ENCODE results near the gene SSBP4.
A peak's percentile ranks its signal among the peaks of the same experiment; 100 is the strongest.

Gene SSBP4

GRCh38 chr19:18432275-18433014 is 13.2 kb downstream of the SSBP4 start:
- H3K4me1 ChIP-seq (ENCODE audit: control insufficient read depth, low read length) = peaks cover 68% of the 10 kb centered on the region
- H3K27ac ChIP-seq (ENCODE audit: low read depth, low read length) = peak overlapping the region; percentile 48
- no peaks in the 10 kb centered on the region for H3K9me3 ChIP-seq (ENCODE audit: control insufficient read depth, insufficient read depth, low read length)
- peak overlapping the region; percentile 65 for H3K4me3 ChIP-seq (ENCODE audit: low read length)
- TF ChIP-seq CTCF (IDR thresholded peaks at IDR 0.05; ENCODE audit: low read depth, low read length, poor library complexity, severe bottlenecking) (no peak), EZH2phosphoT487 (IDR thresholded peaks at IDR 0.05; ENCODE audit: borderline replicate concordance, low read length) (no peak)
- peaks cover 9% of the 10 kb centered on the region for H3F3A ChIP-seq (ENCODE audit: control insufficient read depth, insufficient read depth)
- no peaks in the 10 kb centered on the region for H3K9me2 ChIP-seq (replicated peaks; ENCODE audit: control insufficient read depth, low read length)
- H3K36me3 ChIP-seq (ENCODE audit: control insufficient read depth, low read length) = peaks cover 39% of the 10 kb centered on the region
- H3K79me2 ChIP-seq (ENCODE audit: control insufficient read depth, low read length) = peaks cover 17% of the 10 kb centered on the region
- H3K4me2 ChIP-seq (ENCODE audit: low read length) = peak overlapping the region; percentile 73
- H3K27me3 ChIP-seq (ENCODE audit: control insufficient read depth, low read length) = no peaks in the 10 kb centered on the region
- H4K20me1 ChIP-seq (ENCODE audit: control insufficient read depth, insufficient read depth, low read depth, low read length) = 0 out of 2 replicates have a peak, but pooled peaks cover 3% of the 10 kb centered on the region

GRCh38 chr19:18433015-18433691 is 14.0 kb downstream of the SSBP4 start:
- no peaks in the 10 kb centered on the region for H3K9me2 ChIP-seq (replicated peaks; ENCODE audit: control insufficient read depth, low read length)
- H3K36me3 ChIP-seq (ENCODE audit: control insufficient read depth, low read length) = peaks cover 36% of the 10 kb centered on the region
- peaks cover 15% of the 10 kb centered on the region for H3K79me2 ChIP-seq (ENCODE audit: control insufficient read depth, low read length)
- H3K4me2 ChIP-seq (ENCODE audit: low read length) = peak overlapping the region; percentile 73
- no peaks in the 10 kb centered on the region for H3K9me3 ChIP-seq (ENCODE audit: control insufficient read depth, insufficient read depth, low read length)
- H3K27ac ChIP-seq (ENCODE audit: low read depth, low read length) = peak overlapping the region; percentile 48
- 0 out of 2 replicates have a peak, but pooled peaks cover 3% of the 10 kb centered on the region for H4K20me1 ChIP-seq (ENCODE audit: control insufficient read depth, insufficient read depth, low read depth, low read length)
- H3K27me3 ChIP-seq (ENCODE audit: control insufficient read depth, low read length) = no peaks in the 10 kb centered on the region
- peaks cover 6% of the 10 kb centered on the region for H3F3A ChIP-seq (ENCODE audit: control insufficient read depth, insufficient read depth)
- peak overlapping the region; percentile 65 for H3K4me3 ChIP-seq (ENCODE audit: low read length)
- H3K4me1 ChIP-seq (ENCODE audit: control insufficient read depth, low read length) = peaks cover 65% of the 10 kb centered on the region
- no peak for TF ChIP-seq CTCF (IDR thresholded peaks at IDR 0.05; ENCODE audit: low read depth, low read length, poor library complexity, severe bottlenecking)
- TF ChIP-seq EZH2phosphoT487 (IDR thresholded peaks at IDR 0.05; ENCODE audit: borderline replicate concordance, low read length) = no peak

GRCh38 chr19:18433735-18434398 is 14.7 kb downstream of the SSBP4 start:
- 0 out of 2 replicates have a peak overlapping the region, but pooled peaks have one; percentile 5 for H3K4me3 ChIP-seq (ENCODE audit: low read length)
- peak overlapping the region; percentile 24; the same call in 1 of the 2 replicates for H3K4me2 ChIP-seq (ENCODE audit: low read length)
- no peaks in the 10 kb centered on the region for H3K9me2 ChIP-seq (replicated peaks; ENCODE audit: control insufficient read depth, low read length)

More at GRCh38 chr19:18433735-18434398, 14.7 kb downstream of the SSBP4 start:
- Histone ChIP-seq H3K79me2 (ENCODE audit: control insufficient read depth, low read length) (peaks cover 15% of the 10 kb centered on the region), H4K20me1 (ENCODE audit: control insufficient read depth, insufficient read depth, low read depth, low read length) (0 out of 2 replicates have a peak, but pooled peaks cover 3% of the 10 kb centered on the region), H3K9me3 (ENCODE audit: control insufficient read depth, insufficient read depth, low read length) (no peaks in the 10 kb centered on the region), H3K36me3 (ENCODE audit: control insufficient read depth, low read length) (peaks cover 34% of the 10 kb centered on the region), H3K27ac (ENCODE audit: low read depth, low read length) (no peak overlapping the region), H3K4me1 (ENCODE audit: control insufficient read depth, low read length) (peaks cover 59% of the 10 kb centered on the region), H3K27me3 (ENCODE audit: control insufficient read depth, low read length) (no peaks in the 10 kb centered on the region), H3F3A (ENCODE audit: control insufficient read depth, insufficient read depth) (peaks cover under 1% of the 10 kb centered on the region; the same call in 1 of the 2 replicates)
- TF ChIP-seq CTCF (IDR thresholded peaks at IDR 0.05; ENCODE audit: low read depth, low read length, poor library complexity, severe bottlenecking) (no peak), EZH2phosphoT487 (IDR thresholded peaks at IDR 0.05; ENCODE audit: borderline replicate concordance, low read length) (no peak)
